GM23248 (cell line): Measurements from ENCODE around the gene CMIP. TPM values are rescaled to one million over a fixed set of nuclear protein-coding genes. Genes with fewer than 3 reads are reported as not detected.

Source experiments
- DNase-seq: peaks from one replicate; pipeline ENCODE4 v3.0.0-alpha.2; 2015
- H2AFZ ChIP-seq: fragments of 200-600 bp; sonication (generic); 2 replicates; pipeline ENCODE4 v1.6.1; 2016; ENCODE audit warnings: antibody characterized with exemption
- H3F3A ChIP-seq: fragments of 200-600 bp; sonication (generic); 2 replicates; pipeline ENCODE4 v1.6.1; 2016; ENCODE audit warnings: mild to moderate bottlenecking, antibody characterized with exemption, mixed run types; ENCODE audit not compliant: insufficient read depth
- H3K27ac ChIP-seq: fragments of 200-600 bp; sonication (generic); 2 replicates; pipeline ENCODE4 v1.5.1; 2016; ENCODE audit warnings: mild to moderate bottlenecking
- H3K27me3 ChIP-seq: fragments of 200-600 bp; sonication (generic); replicated peaks from 2 replicates; pipeline ENCODE4 v1.6.1; 2016; ENCODE audit warnings: mild to moderate bottlenecking; ENCODE audit not compliant: insufficient read depth
- H3K36me3 ChIP-seq: fragments of 200-600 bp; sonication (generic); 2 replicates; pipeline ENCODE4 v1.6.1; 2016; ENCODE audit warnings: low read depth, mild to moderate bottlenecking
- H3K4me1 ChIP-seq: fragments of 200-600 bp; sonication (generic); 2 replicates; pipeline ENCODE4 v1.6.1; 2016; ENCODE audit warnings: mild to moderate bottlenecking; ENCODE audit not compliant: insufficient read depth
- H3K4me2 ChIP-seq: fragments of 200-600 bp; sonication (generic); one replicate; pipeline ENCODE4 v1.6.1; 2016; ENCODE audit warnings: mild to moderate bottlenecking; ENCODE audit not compliant: unreplicated experiment
- H3K4me3 ChIP-seq: fragments of 200-600 bp; sonication (generic); 2 replicates; pipeline ENCODE4 v1.5.1; 2016; ENCODE audit warnings: mild to moderate bottlenecking
- H3K79me2 ChIP-seq: fragments of 200-600 bp; sonication (generic); 2 replicates; pipeline ENCODE4 v1.6.1; 2016; ENCODE audit warnings: mild to moderate bottlenecking; ENCODE audit not compliant: insufficient read depth
- H3K9ac ChIP-seq: fragments of 200-600 bp; sonication (generic); 2 replicates; pipeline ENCODE4 v1.6.1; 2016; ENCODE audit warnings: mild to moderate bottlenecking
- H3K9me2 ChIP-seq: fragments of 200-600 bp; sonication (generic); 2 replicates; pipeline ENCODE4 v1.6.1; 2016; ENCODE audit warnings: mixed run types, mild to moderate bottlenecking, moderate library complexity; ENCODE audit not compliant: insufficient read depth
- H3K9me3 ChIP-seq: fragments of 200-600 bp; sonication (generic); one replicate; pipeline ENCODE4 v1.6.1; 2017; ENCODE audit warnings: low read depth
- H4K20me1 ChIP-seq: fragments of 200-600 bp; sonication (generic); 2 replicates; pipeline ENCODE4 v1.6.0; 2016; ENCODE audit not compliant: insufficient read depth
- EZH2 ChIP-seq: fragments of 200-600 bp; sonication (generic); IDR thresholded peaks from 2 replicates; pipeline ENCODE4 v1.6.1; 2018; ENCODE audit warnings: antibody characterized with exemption, mild to moderate bottlenecking; ENCODE audit not compliant: insufficient read depth, poor library complexity, severe bottlenecking
- EZH2phosphoT487 ChIP-seq: fragments of 200-600 bp; sonication (generic); IDR thresholded peaks from 2 replicates; pipeline ENCODE4 v1.6.1; 2018; ENCODE audit warnings: antibody characterized with exemption, moderate library complexity, mild to moderate bottlenecking, low read depth; ENCODE audit not compliant: insufficient read depth
- WGBS, 2 experiments: methylation state at CpG; one replicate each; pipeline ENCODE4 v1.1.6; 2015 to 2017; ENCODE audit warnings: low lambda C conversion rate in 2 of 2, low coverage in 1 of 2; ENCODE audit errors: missing lambda C conversion rate in 2 of 2; 5-methylcytosine and 5-hydroxymethylcytosine counted together
- in situ Hi-C: fragments of 300-500 bp; cut with MboI; formaldehyde crosslinking; loops from 2 replicates; pipeline ENCODE4 v1.15.0; 2020
- polyA plus RNA-seq: library from polyadenylated mRNA; unstranded; fragments of >200 nt; fragmentation: Nextera tagmentation; extraction: Ambion mirVana; gene quantifications from 2 replicates; pipeline ENCODE4 v1.2.1, GENCODE V29; 2016
- total RNA-seq: library from RNA; depleted of rRNA; stranded (reverse); fragments of >200 nt; shearing (Covaris generic); gene quantifications from 2 replicates; pipeline ENCODE4 v1.2.3, GENCODE V29; 2014

Gene CMIP
- total and polyA plus RNA-seq, 2 experiments from 2014 or later, result 1.5 to 9.5 TPM

DNA sequence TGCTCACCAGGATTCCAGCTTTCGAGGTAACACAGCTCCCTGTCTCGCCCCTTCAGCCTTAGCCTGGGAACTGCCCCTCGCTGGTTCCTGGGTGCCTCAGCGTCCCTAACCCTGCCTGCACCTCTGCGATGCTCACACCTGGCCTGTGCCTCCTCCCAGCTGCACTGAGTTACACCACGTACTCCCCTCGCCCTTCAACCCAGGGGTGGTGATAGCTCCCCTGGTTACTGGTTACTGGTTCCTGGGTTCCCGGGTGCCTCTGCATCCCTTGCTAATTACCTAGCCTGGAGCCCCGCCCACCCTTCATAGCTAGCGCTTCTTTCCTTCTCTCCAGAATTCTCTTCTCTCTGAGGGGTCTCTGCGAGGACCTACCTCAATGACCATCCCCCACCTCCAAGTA is 269.2 kb downstream of the CMIP start:
- Histone ChIP-seq H2AFZ (no peak overlapping the region), H3K9me2 (no peaks in the 10 kb centered on the region), H3F3A (peaks cover 3% of the 10 kb centered on the region), H3K9me3 (no peaks in the 10 kb centered on the region), H3K27ac (no peak overlapping the region), H4K20me1 (no peaks in the 10 kb centered on the region), H3K36me3 (peaks cover 2% of the 10 kb centered on the region; the same call in 1 of the 2 replicates), H3K4me2 (no peak overlapping the region), H3K4me1 (peaks cover 10% of the 10 kb centered on the region), H3K4me3 (no peak overlapping the region), H3K9ac (no peak overlapping the region), H3K27me3 (no peaks in the 10 kb centered on the region), H3K79me2 (no peaks in the 10 kb centered on the region)
- in situ Hi-C loops, result no loop called here
- DNase-seq, result no peak
- 90 to 92% methylated on average over 11 of the region's 11 CpGs for WGBS, 2 experiments
- no peak for TF ChIP-seq EZH2
- TF ChIP-seq EZH2phosphoT487, result no peak

DNA sequence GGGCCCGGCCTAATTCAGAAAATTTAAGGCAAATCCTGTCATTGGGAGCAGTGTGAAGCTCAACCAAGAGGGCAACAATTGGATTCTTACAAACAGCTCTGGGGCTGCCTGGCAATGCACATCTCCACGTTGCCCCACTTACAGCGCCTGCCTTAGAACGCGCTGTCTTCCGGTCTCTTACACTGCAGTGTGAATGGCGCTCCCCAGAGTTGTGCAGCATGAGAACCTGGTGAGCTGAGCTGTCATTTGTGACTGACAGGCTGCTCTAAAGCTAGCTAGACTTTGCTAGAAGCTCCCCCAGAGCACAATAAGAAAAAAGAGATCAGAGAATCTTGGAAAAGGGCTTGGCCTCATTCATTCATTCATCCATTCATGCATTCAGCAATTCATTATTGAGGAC is 270.0 kb downstream of the CMIP start:
- Histone ChIP-seq H3K27me3 (no peaks in the 10 kb centered on the region), H3F3A (no peaks in the 10 kb centered on the region; the same call in none of the 2 replicates), H3K4me2 (no peak overlapping the region), H3K4me1 (peaks cover 10% of the 10 kb centered on the region), H2AFZ (no peak overlapping the region), H3K9ac (no peak overlapping the region), H3K9me2 (no peaks in the 10 kb centered on the region), H3K4me3 (no peak overlapping the region), H3K36me3 (no peaks in the 10 kb centered on the region), H3K27ac (no peak overlapping the region), H3K9me3 (no peaks in the 10 kb centered on the region), H4K20me1 (no peaks in the 10 kb centered on the region), H3K79me2 (no peaks in the 10 kb centered on the region)
- 94 to 96% methylated on average over 7 of the region's 7 CpGs for WGBS, 2 experiments
- DNase-seq, result no peak
- TF ChIP-seq EZH2phosphoT487 (no peak), EZH2 (no peak)
- in situ Hi-C loops, result no loop called here

DNA sequence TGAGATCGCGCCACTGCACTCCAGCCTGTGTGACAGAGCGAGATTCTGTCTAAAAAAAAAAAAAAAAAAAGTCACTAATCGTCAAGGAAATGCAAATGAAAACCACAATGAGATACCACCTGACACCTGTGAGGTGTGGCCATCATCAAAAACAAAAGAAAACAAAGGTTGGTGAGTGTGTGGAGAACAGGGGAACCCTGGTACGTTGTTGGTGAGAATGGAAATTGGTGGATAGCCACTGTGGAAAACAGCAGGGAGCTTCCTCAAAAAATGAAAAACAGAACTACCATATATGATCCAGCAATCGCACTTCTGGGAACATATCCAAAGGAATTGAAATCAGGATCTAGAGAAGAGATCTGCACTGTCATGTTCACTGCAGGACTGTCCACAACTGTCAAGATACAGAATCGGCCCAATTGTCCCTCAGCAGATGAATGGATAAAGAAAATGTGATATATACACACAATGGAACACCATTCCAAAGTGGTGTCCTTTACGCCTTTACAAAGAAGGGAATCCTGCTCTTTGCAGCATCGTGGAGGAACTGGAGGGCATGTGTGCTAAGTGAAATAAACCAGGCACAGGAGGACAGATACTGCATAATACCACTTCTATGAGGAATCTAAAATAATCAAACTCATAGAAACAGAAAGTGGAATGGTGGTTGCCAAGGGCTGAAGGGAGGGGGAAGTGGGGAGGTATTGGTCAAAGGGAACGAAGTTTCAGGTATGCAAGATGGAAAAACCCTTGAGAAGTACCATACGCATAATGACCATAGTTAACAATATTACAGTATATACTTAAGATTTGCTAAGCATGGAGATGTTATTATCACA is 271.0 kb downstream of the CMIP start:
- Histone ChIP-seq H3K4me3 (no peak overlapping the region), H3K9ac (no peak overlapping the region), H3K27ac (no peak overlapping the region), H2AFZ (no peak overlapping the region), H3K27me3 (no peaks in the 10 kb centered on the region), H3K4me1 (peaks cover 10% of the 10 kb centered on the region), H3F3A (no peaks in the 10 kb centered on the region; the same call in none of the 2 replicates), H3K9me3 (no peaks in the 10 kb centered on the region), H3K79me2 (no peaks in the 10 kb centered on the region), H3K9me2 (no peaks in the 10 kb centered on the region), H3K4me2 (no peak overlapping the region), H3K36me3 (no peaks in the 10 kb centered on the region), H4K20me1 (no peaks in the 10 kb centered on the region)
- TF ChIP-seq EZH2, result no peak
- TF ChIP-seq EZH2phosphoT487, result no peak
- in situ Hi-C loops, result no loop called here
- DNase-seq, result no peak
- WGBS, 2 experiments, result 59 to 60% methylated on average over 10 to 11 of the region's 11 CpGs

DNA sequence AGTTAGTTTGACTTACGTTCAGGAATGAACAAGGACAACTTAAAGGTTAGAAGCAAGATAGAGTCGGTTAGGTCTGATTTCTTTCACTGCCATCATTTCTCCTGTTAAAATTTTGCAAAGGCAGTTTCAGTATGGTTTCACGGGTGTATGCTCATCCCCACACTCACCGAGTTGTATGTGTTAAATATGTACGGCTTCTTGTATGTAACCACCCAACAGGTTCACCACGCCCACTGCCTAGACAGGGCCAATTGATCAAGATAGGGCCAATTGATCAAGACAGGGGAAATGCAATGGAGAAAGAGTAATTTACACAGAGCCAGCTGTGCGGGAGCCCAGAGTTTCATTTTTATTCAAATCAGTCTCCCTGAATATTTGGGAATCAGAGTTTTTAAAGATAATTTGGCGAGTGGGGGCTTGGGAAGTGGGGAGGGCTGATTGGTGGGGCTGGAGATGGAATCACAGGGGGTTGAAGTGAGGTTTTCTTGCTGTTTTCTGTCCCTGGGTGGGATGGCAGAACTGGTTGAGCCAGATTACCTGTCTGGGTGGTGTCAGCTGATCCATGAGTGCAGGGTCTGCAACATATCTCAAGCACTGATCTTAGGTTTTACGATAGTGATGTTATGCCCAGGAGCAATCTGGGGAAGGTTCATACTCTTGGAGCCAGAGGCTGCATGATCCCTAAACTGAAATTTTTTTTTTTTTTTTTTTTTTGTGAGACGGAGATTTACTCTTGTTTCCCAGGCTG is 272.0 kb downstream of the CMIP start:
- Histone ChIP-seq H3K9me3 (no peaks in the 10 kb centered on the region), H3K9ac (no peak overlapping the region), H3F3A (no peaks in the 10 kb centered on the region; the same call in none of the 2 replicates), H3K4me2 (no peak overlapping the region), H2AFZ (no peak overlapping the region), H4K20me1 (no peaks in the 10 kb centered on the region), H3K27me3 (no peaks in the 10 kb centered on the region), H3K79me2 (no peaks in the 10 kb centered on the region), H3K9me2 (no peaks in the 10 kb centered on the region), H3K27ac (no peak overlapping the region), H3K4me3 (no peak overlapping the region), H3K4me1 (peaks cover 5% of the 10 kb centered on the region; the same call in 1 of the 2 replicates), H3K36me3 (no peaks in the 10 kb centered on the region)
- in situ Hi-C loops, result no loop called here
- WGBS, 2 experiments, result 80 to 83% methylated on average over 10 of the region's 10 CpGs
- no peak for DNase-seq
- no peak for TF ChIP-seq EZH2phosphoT487
